GM08714 (cell line): Measurements from ENCODE around the gene DPF3.
"Not testable (repeated sequence)": the region's sequence is repeated elsewhere in the genome, so short reads cannot be mapped to it uniquely, and the experiment has no call there.

ENCODE experiments used
- H3K4me3 ChIP-seq: fragments of 200-500 bp; sonication (Bioruptor generic); 2 replicates; pipeline ENCODE4 v1.5.1; 2014; ENCODE audit warnings: mild to moderate bottlenecking, low read length, inconsistent platforms
- ZNF274 ChIP-seq: IDR thresholded peaks from 2 replicates; pipeline ENCODE4 v1.6.1; 2012; ENCODE audit warnings: mild to moderate bottlenecking, low read depth, low read length

DPF3 gene

GRCh38 chr14:72880164-72880563, 13.7 kb downstream of the DPF3 start:
- no peak overlapping the region for H3K4me3 ChIP-seq
- no peak for TF ChIP-seq ZNF274

- no peak for TF ChIP-seq ZNF274
- no peak overlapping the region for H3K4me3 ChIP-seq
These were observed 14.5 kb downstream of the DPF3 start for GRCh38 chr14:72879431-72879830.

- H3K4me3 ChIP-seq = no peak overlapping the region
- no peak for TF ChIP-seq ZNF274
These were observed 15.2 kb downstream of the DPF3 start for GRCh38 chr14:72878746-72879145.

- H3K4me3 ChIP-seq = no peak overlapping the region
- no peak for TF ChIP-seq ZNF274
These were observed 17.2 kb downstream of the DPF3 start for GRCh38 chr14:72876710-72877063.

- no peak for TF ChIP-seq ZNF274
- H3K4me3 ChIP-seq = no peak overlapping the region
These were observed 17.7 kb downstream of the DPF3 start for GRCh38 chr14:72876005-72876709.

- H3K4me3 ChIP-seq = not testable (repeated sequence)
These were observed 23.0 kb downstream of the DPF3 start for GRCh38 chr14:72870878-72871277.

GRCh38 chr14:72869407-72870329, 24.2 kb downstream of the DPF3 start:
- H3K4me3 ChIP-seq = no peak overlapping the region
- TF ChIP-seq ZNF274 = no peak

- no peak for TF ChIP-seq ZNF274
These were observed 25.4 kb downstream of the DPF3 start for GRCh38 chr14:72868500-72868899.

GRCh38 chr14:72864712-72865365, 29.1 kb downstream of the DPF3 start:
- no peak for TF ChIP-seq ZNF274
- no peak overlapping the region for H3K4me3 ChIP-seq

More at GRCh38 chr14:72868500-72868899, 25.4 kb downstream of the DPF3 start:
- no peak overlapping the region for H3K4me3 ChIP-seq

- no peak for TF ChIP-seq ZNF274
- H3K4me3 ChIP-seq = no peak overlapping the region
These were observed 30.5 kb downstream of the DPF3 start for GRCh38 chr14:72863216-72864006.

GRCh38 chr14:72856530-72857266, 37.2 kb downstream of the DPF3 start:
- TF ChIP-seq ZNF274 = no peak
- no peak overlapping the region for H3K4me3 ChIP-seq

GRCh38 chr14:72855913-72856312, 38.0 kb downstream of the DPF3 start:
- H3K4me3 ChIP-seq = no peak overlapping the region
- no peak for TF ChIP-seq ZNF274

- TF ChIP-seq ZNF274 = no peak
- no peak overlapping the region for H3K4me3 ChIP-seq
These were observed 41.7 kb downstream of the DPF3 start for GRCh38 chr14:72852194-72852593.

GRCh38 chr14:72851635-72852034, 42.3 kb downstream of the DPF3 start:
- H3K4me3 ChIP-seq = no peak overlapping the region
- no peak for TF ChIP-seq ZNF274
